ENCODE data around the gene EIF4E.

EIF4E gene

DNA sequence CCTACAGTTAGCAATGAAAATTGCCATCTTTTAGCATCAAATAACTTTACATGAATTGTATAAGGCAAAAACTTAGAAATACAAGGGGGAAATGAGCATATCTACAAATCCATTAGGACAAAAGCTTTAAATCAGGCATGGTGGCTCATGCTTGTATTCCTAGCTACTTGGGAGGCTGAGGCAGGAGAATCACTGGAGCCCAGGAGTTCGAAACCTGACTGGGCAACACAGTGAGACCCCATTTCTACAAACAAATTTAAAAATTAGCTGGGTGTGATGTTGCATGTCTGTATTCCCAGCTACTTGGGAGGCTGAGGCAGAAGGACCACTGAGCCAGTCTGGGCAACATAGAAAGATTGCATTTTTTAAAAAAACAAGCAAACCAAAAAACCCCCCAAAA lies 61.3 kb downstream of the EIF4E start:
- TF ChIP-seq CTCF (IDR thresholded peaks at IDR 0.05; ENCODE audit: extremely low read depth, missing control alignments): no peak

DNA sequence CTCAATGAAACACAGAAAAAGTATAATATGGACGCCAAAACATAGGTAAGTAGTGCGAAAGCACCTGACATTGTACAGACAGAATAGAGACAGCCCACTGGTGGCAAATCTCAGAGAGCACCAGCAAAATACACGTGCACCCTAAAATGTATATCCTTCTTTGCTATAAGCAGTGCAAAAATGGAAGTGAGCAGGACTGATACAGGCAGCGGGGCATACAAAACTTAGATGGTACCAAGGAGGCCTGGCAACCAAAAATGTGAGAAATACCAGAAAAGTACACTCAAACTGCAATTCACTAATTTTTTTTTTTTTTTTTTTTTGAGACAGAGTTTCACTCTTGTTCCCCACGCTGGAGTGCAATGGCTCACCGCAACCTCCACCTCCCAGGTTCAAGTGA lies 63.9 kb downstream of the EIF4E start:
- no peak for TF ChIP-seq CTCF (IDR thresholded peaks at IDR 0.05; ENCODE audit: extremely low read depth, missing control alignments)
- no peak for DNase-seq (ENCODE audit: low spot score)

More for the DNA sequence above, 61.3 kb downstream of the EIF4E start:
- no peak for DNase-seq (ENCODE audit: low spot score)

- TF ChIP-seq CTCF (IDR thresholded peaks at IDR 0.05; ENCODE audit: extremely low read depth, missing control alignments): no peak
- DNase-seq (ENCODE audit: low spot score): no peak
Observed at GRCh38 chr4:98864560-98864959, 64.4 kb downstream of the EIF4E start.

GRCh38 chr4:98862371-98862770 lies 66.6 kb downstream of the EIF4E start:
- DNase-seq (ENCODE audit: low spot score): no peak
- no peak for TF ChIP-seq CTCF (IDR thresholded peaks at IDR 0.05; ENCODE audit: extremely low read depth, missing control alignments)

GRCh38 chr4:98861100-98861884 lies 67.6 kb downstream of the EIF4E start:
- no peak for DNase-seq (ENCODE audit: low spot score)
- no peak for TF ChIP-seq CTCF (IDR thresholded peaks at IDR 0.05; ENCODE audit: extremely low read depth, missing control alignments)

DNA sequence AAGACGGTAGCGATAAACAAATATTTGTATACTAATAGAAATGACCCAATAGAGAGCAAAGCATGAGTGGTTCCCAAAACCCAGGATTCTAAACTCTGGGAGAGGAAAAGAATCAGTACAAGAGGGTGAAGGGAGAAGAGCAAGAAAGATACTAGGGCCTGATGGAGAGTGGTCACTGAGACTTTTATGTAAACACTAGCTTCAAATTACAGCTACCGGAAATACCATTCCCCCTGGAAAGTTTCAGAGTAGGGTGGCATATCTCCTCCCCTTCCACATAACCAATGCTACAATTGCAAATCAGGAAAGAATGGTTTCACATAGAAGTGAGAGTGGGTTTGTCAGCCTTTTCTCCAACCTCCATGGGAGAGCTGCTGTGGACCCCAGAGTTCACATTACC lies 77.1 kb downstream of the EIF4E start:
- DNase-seq (ENCODE audit: low spot score): no peak

More for the DNA sequence above, 77.1 kb downstream of the EIF4E start:
- no peak for TF ChIP-seq CTCF (IDR thresholded peaks at IDR 0.05; ENCODE audit: extremely low read depth, missing control alignments)
